Measurements from ENCODE around the gene ZSWIM9. TPM values are rescaled to one million over a fixed set of nuclear protein-coding genes. Genes with fewer than 3 reads are reported as not detected.
A peak's percentile ranks its signal among the peaks of the same experiment; 100 is the strongest.

The ZSWIM9 gene
- total and polyA plus RNA-seq, 2 experiments from 2014 or later = 1.5 to 7.0 TPM

DNA sequence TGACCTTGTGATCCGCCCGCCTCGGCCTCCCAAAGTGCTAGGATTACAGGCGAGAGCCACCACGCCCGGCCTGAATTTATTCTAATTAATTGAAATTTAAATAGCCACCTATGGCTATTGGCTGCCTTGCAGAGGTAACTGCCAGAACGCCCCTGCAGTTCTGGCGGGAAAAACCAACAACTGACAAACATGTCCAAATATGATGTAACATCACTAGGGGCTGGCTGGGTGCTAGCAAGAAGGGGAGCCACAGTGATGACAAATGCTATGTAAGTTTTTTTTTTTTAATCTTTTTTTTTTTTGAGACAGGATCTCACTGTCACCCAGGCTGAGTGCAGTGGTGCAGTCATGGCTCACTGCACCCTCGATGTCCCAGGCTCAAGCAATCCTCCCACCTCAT, 12.9 kb downstream of the ZSWIM9 start:
- no peak for TF ChIP-seq CTCF (IDR thresholded peaks at IDR 0.05; ENCODE audit: low read depth, low read length)
- Histone ChIP-seq H3K4me3 (no peak overlapping the region), H3K9me3 (ENCODE audit: low read depth) (no peaks in the 10 kb centered on the region), H3K27me3 (no peaks in the 10 kb centered on the region), H3K36me3 (no peaks in the 10 kb centered on the region), H3K4me1 (ENCODE audit: low read depth) (no peaks in the 10 kb centered on the region), H3K27ac (no peak overlapping the region)
- DNase-seq (ENCODE audit: low read depth in 1 of 2, low spot score in 1 of 2) = no peak

GRCh38 chr19:48186015-48186414, 15.5 kb downstream of the ZSWIM9 start:
- H3K4me1 ChIP-seq (ENCODE audit: low read depth) = no peaks in the 10 kb centered on the region
- H3K27me3 ChIP-seq = no peaks in the 10 kb centered on the region
- no peaks in the 10 kb centered on the region for H3K9me3 ChIP-seq (ENCODE audit: low read depth)
- H3K36me3 ChIP-seq = peaks cover 2% of the 10 kb centered on the region
- H3K27ac ChIP-seq = no peak overlapping the region
- H3K4me3 ChIP-seq = no peak overlapping the region
- DNase-seq (ENCODE audit: low read depth in 1 of 2, low spot score in 1 of 2) = no peak
- no peak for TF ChIP-seq CTCF (IDR thresholded peaks at IDR 0.05; ENCODE audit: low read depth, low read length)

GRCh38 chr19:48186541-48186991, 16.1 kb downstream of the ZSWIM9 start:
- no peak overlapping the region for H3K4me3 ChIP-seq
- DNase-seq (ENCODE audit: low read depth in 1 of 2, low spot score in 1 of 2) = no peak
- no peaks in the 10 kb centered on the region for H3K4me1 ChIP-seq (ENCODE audit: low read depth)
- H3K36me3 ChIP-seq = peaks cover 2% of the 10 kb centered on the region
- no peak overlapping the region for H3K27ac ChIP-seq
- no peaks in the 10 kb centered on the region for H3K9me3 ChIP-seq (ENCODE audit: low read depth)
- H3K27me3 ChIP-seq = no peaks in the 10 kb centered on the region
- no peak for TF ChIP-seq CTCF (IDR thresholded peaks at IDR 0.05; ENCODE audit: low read depth, low read length)

DNA sequence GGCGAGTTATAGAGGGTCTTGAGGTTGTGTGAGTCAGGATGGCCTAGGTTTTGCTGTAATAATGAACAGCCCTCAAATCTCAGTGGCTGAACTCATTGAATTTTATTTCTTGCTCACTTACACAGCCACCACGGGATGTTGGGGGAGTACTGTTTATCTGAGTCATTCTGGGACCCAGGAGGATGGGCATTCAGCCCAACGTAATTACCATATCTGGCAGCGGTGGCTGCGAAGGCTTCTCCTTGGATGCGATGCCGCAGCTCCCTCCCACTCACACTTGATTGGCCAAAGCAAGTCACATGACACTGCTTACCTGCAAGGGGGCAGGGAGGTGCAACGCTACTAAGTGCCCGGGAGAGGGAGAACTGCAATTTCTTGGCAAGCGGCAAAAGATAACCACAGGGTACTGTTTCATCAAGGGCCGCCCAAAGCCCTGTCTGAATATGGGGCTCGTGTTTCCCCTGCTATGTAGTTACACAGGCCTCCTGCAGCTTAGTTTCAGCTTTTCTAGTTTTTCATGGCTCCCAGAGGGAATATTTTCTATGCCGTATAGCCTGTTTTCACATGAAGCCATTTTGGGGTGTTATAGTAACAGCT, 19.9 kb downstream of the ZSWIM9 start:
- Histone ChIP-seq H3K36me3 (peaks cover 2% of the 10 kb centered on the region), H3K4me3 (no peak overlapping the region), H3K27me3 (no peaks in the 10 kb centered on the region), H3K9me3 (ENCODE audit: low read depth) (no peaks in the 10 kb centered on the region), H3K4me1 (ENCODE audit: low read depth) (no peaks in the 10 kb centered on the region), H3K27ac (no peak overlapping the region)
- peak; percentile 16 for TF ChIP-seq CTCF (IDR thresholded peaks at IDR 0.05; ENCODE audit: low read depth, low read length)
- DNase-seq (ENCODE audit: low read depth in 1 of 2, low spot score in 1 of 2) = peak; percentile 17 to 79

GRCh38 chr19:48190885-48191284, 20.4 kb downstream of the ZSWIM9 start:
- no peaks in the 10 kb centered on the region for H3K4me1 ChIP-seq (ENCODE audit: low read depth)
- no peaks in the 10 kb centered on the region for H3K27me3 ChIP-seq
- H3K4me3 ChIP-seq = no peak overlapping the region
- H3K27ac ChIP-seq = no peak overlapping the region
- DNase-seq (ENCODE audit: low read depth in 1 of 2, low spot score in 1 of 2) = no peak
- TF ChIP-seq CTCF (IDR thresholded peaks at IDR 0.05; ENCODE audit: low read depth, low read length) = no peak
- H3K9me3 ChIP-seq (ENCODE audit: low read depth) = no peaks in the 10 kb centered on the region
- H3K36me3 ChIP-seq = peaks cover 2% of the 10 kb centered on the region

Data from cardiac muscle cell (in vitro differentiated cells and primary cell).